ENCODE measurements around the gene SPIRE2.

The SPIRE2 gene

GRCh38 chr16:89880477-89881367, 52.4 kb downstream of the SPIRE2 start:
- no peak overlapping the region for H3K4me3 ChIP-seq (ENCODE audit: low read length)
- H3K36me3 ChIP-seq (ENCODE audit: insufficient read depth, low read depth, low read length), result peaks cover 57% of the 10 kb centered on the region
- H3K27me3 ChIP-seq (ENCODE audit: insufficient read depth, low read length), result no peaks in the 10 kb centered on the region
- H3K27ac ChIP-seq (ENCODE audit: low read length), result no peak overlapping the region
- H3K4me1 ChIP-seq (ENCODE audit: insufficient read depth, low read length), result no peaks in the 10 kb centered on the region
- H3K9ac ChIP-seq (ENCODE audit: low read depth, low read length), result no peak overlapping the region
- no peaks in the 10 kb centered on the region for H3K9me3 ChIP-seq (ENCODE audit: insufficient read depth, low read depth, low read length)

- H3K4me3 ChIP-seq (ENCODE audit: low read length), result no peak overlapping the region
- no peak overlapping the region for H3K27ac ChIP-seq (ENCODE audit: low read length)
- H3K9ac ChIP-seq (ENCODE audit: low read depth, low read length), result no peak overlapping the region
- peaks cover 54% of the 10 kb centered on the region for H3K36me3 ChIP-seq (ENCODE audit: insufficient read depth, low read depth, low read length)
- H3K9me3 ChIP-seq (ENCODE audit: insufficient read depth, low read depth, low read length), result no peaks in the 10 kb centered on the region
- H3K27me3 ChIP-seq (ENCODE audit: insufficient read depth, low read length), result no peaks in the 10 kb centered on the region
- H3K4me1 ChIP-seq (ENCODE audit: insufficient read depth, low read length), result no peaks in the 10 kb centered on the region
Observed at GRCh38 chr16:89881368-89881730, 53.1 kb downstream of the SPIRE2 start.

GRCh38 chr16:89883346-89884040, 55.2 kb downstream of the SPIRE2 start:
- Histone ChIP-seq H3K9ac (ENCODE audit: low read depth, low read length) (no peak overlapping the region), H3K27me3 (ENCODE audit: insufficient read depth, low read length) (no peaks in the 10 kb centered on the region), H3K9me3 (ENCODE audit: insufficient read depth, low read depth, low read length) (no peaks in the 10 kb centered on the region), H3K4me3 (ENCODE audit: low read length) (no peak overlapping the region), H3K36me3 (ENCODE audit: insufficient read depth, low read depth, low read length) (peaks cover 69% of the 10 kb centered on the region), H3K4me1 (ENCODE audit: insufficient read depth, low read length) (no peaks in the 10 kb centered on the region), H3K27ac (ENCODE audit: low read length) (no peak overlapping the region)

- Histone ChIP-seq H3K36me3 (ENCODE audit: insufficient read depth, low read depth, low read length) (peaks cover 64% of the 10 kb centered on the region), H3K4me1 (ENCODE audit: insufficient read depth, low read length) (no peaks in the 10 kb centered on the region), H3K27me3 (ENCODE audit: insufficient read depth, low read length) (no peaks in the 10 kb centered on the region), H3K9ac (ENCODE audit: low read depth, low read length) (no peak overlapping the region), H3K4me3 (ENCODE audit: low read length) (no peak overlapping the region), H3K27ac (ENCODE audit: low read length) (no peak overlapping the region), H3K9me3 (ENCODE audit: insufficient read depth, low read depth, low read length) (no peaks in the 10 kb centered on the region)
Observed at GRCh38 chr16:89884041-89884421, 55.8 kb downstream of the SPIRE2 start.

GRCh38 chr16:89887243-89887642, 59.0 kb downstream of the SPIRE2 start:
- H3K9ac ChIP-seq (ENCODE audit: low read depth, low read length), result no peak overlapping the region
- H3K27ac ChIP-seq (ENCODE audit: low read length), result no peak overlapping the region
- H3K4me3 ChIP-seq (ENCODE audit: low read length), result no peak overlapping the region
- H3K4me1 ChIP-seq (ENCODE audit: insufficient read depth, low read length), result no peaks in the 10 kb centered on the region
- peaks cover 75% of the 10 kb centered on the region for H3K36me3 ChIP-seq (ENCODE audit: insufficient read depth, low read depth, low read length)
- no peaks in the 10 kb centered on the region for H3K9me3 ChIP-seq (ENCODE audit: insufficient read depth, low read depth, low read length)
- H3K27me3 ChIP-seq (ENCODE audit: insufficient read depth, low read length), result no peaks in the 10 kb centered on the region

- H3K36me3 ChIP-seq (ENCODE audit: insufficient read depth, low read depth, low read length), result peaks cover 72% of the 10 kb centered on the region
- no peaks in the 10 kb centered on the region for H3K27me3 ChIP-seq (ENCODE audit: insufficient read depth, low read length)
Observed at GRCh38 chr16:89890200-89890599, 61.9 kb downstream of the SPIRE2 start.

GRCh38 chr16:89890886-89891657, 62.8 kb downstream of the SPIRE2 start:
- Histone ChIP-seq H3K27ac (ENCODE audit: low read length) (no peak overlapping the region), H3K4me3 (ENCODE audit: low read length) (no peak overlapping the region), H3K9ac (ENCODE audit: low read depth, low read length) (no peak overlapping the region), H3K27me3 (ENCODE audit: insufficient read depth, low read length) (no peaks in the 10 kb centered on the region), H3K36me3 (ENCODE audit: insufficient read depth, low read depth, low read length) (peaks cover 74% of the 10 kb centered on the region), H3K4me1 (ENCODE audit: insufficient read depth, low read length) (no peaks in the 10 kb centered on the region), H3K9me3 (ENCODE audit: insufficient read depth, low read depth, low read length) (no peaks in the 10 kb centered on the region)

More at GRCh38 chr16:89890200-89890599, 61.9 kb downstream of the SPIRE2 start:
- Histone ChIP-seq H3K4me3 (ENCODE audit: low read length) (no peak overlapping the region), H3K9me3 (ENCODE audit: insufficient read depth, low read depth, low read length) (no peaks in the 10 kb centered on the region), H3K9ac (ENCODE audit: low read depth, low read length) (no peak overlapping the region), H3K27ac (ENCODE audit: low read length) (no peak overlapping the region), H3K4me1 (ENCODE audit: insufficient read depth, low read length) (no peaks in the 10 kb centered on the region)

- H3K4me1 ChIP-seq (ENCODE audit: insufficient read depth, low read length), result no peaks in the 10 kb centered on the region
- no peaks in the 10 kb centered on the region for H3K27me3 ChIP-seq (ENCODE audit: insufficient read depth, low read length)
- no peaks in the 10 kb centered on the region for H3K9me3 ChIP-seq (ENCODE audit: insufficient read depth, low read depth, low read length)
- no peak overlapping the region for H3K4me3 ChIP-seq (ENCODE audit: low read length)
- no peak overlapping the region for H3K9ac ChIP-seq (ENCODE audit: low read depth, low read length)
- peaks cover 74% of the 10 kb centered on the region for H3K36me3 ChIP-seq (ENCODE audit: insufficient read depth, low read depth, low read length)
- H3K27ac ChIP-seq (ENCODE audit: low read length), result no peak overlapping the region
Observed at GRCh38 chr16:89892055-89892630, 63.9 kb downstream of the SPIRE2 start.

- Histone ChIP-seq H3K9ac (ENCODE audit: low read depth, low read length) (no peak overlapping the region), H3K27ac (ENCODE audit: low read length) (no peak overlapping the region), H3K36me3 (ENCODE audit: insufficient read depth, low read depth, low read length) (peaks cover 74% of the 10 kb centered on the region), H3K27me3 (ENCODE audit: insufficient read depth, low read length) (no peaks in the 10 kb centered on the region), H3K9me3 (ENCODE audit: insufficient read depth, low read depth, low read length) (no peaks in the 10 kb centered on the region), H3K4me3 (ENCODE audit: low read length) (no peak overlapping the region), H3K4me1 (ENCODE audit: insufficient read depth, low read length) (no peaks in the 10 kb centered on the region)
Observed at GRCh38 chr16:89892635-89893034, 64.4 kb downstream of the SPIRE2 start.

- Histone ChIP-seq H3K9ac (ENCODE audit: low read depth, low read length) (no peak overlapping the region), H3K27me3 (ENCODE audit: insufficient read depth, low read length) (no peaks in the 10 kb centered on the region), H3K27ac (ENCODE audit: low read length) (no peak overlapping the region), H3K4me1 (ENCODE audit: insufficient read depth, low read length) (no peaks in the 10 kb centered on the region), H3K9me3 (ENCODE audit: insufficient read depth, low read depth, low read length) (no peaks in the 10 kb centered on the region), H3K36me3 (ENCODE audit: insufficient read depth, low read depth, low read length) (peaks cover 76% of the 10 kb centered on the region), H3K4me3 (ENCODE audit: low read length) (no peak overlapping the region)
Observed at GRCh38 chr16:89893642-89894548, 65.6 kb downstream of the SPIRE2 start.
